T-helper 22 cell (primary cell): ENCODE measurements around the gene NNT.
"Not testable (repeated sequence)": the region's sequence is repeated elsewhere in the genome, so short reads cannot be mapped to it uniquely, and the experiment has no call there.

ENCODE experiments used
- DNase-seq: peaks from one replicate; pipeline ENCODE4 v3.0.0-alpha.2; 2020; ENCODE audit warnings: low read depth

NNT gene

GRCh38 chr5:43719783-43720182 is 116.8 kb downstream of the NNT start:
- DNase-seq: not testable (repeated sequence)

GRCh38 chr5:43728581-43728980 is 125.6 kb downstream of the NNT start:
- DNase-seq: no peak

- DNase-seq: no peak
Measured at GRCh38 chr5:43729846-43730478, 127.0 kb downstream of the NNT start.

GRCh38 chr5:43730832-43731342 is 127.9 kb downstream of the NNT start:
- DNase-seq: no peak

- no peak for DNase-seq
Measured at GRCh38 chr5:43731573-43731972, 128.6 kb downstream of the NNT start.

GRCh38 chr5:43745923-43746548 is 143.1 kb downstream of the NNT start:
- not testable (repeated sequence) for DNase-seq

GRCh38 chr5:43750809-43751208 is 147.8 kb downstream of the NNT start:
- no peak for DNase-seq

- no peak for DNase-seq
Measured at GRCh38 chr5:43753069-43753468, 150.1 kb downstream of the NNT start.
